BE2C (cell line): ENCODE data around the gene LIMA1.
"Not testable (repeated sequence)": the region's sequence is repeated elsewhere in the genome, so short reads cannot be mapped to it uniquely, and the experiment has no call there.

Experiments
- DNase-seq: peaks from one replicate; pipeline ENCODE4 v3.0.0-alpha.2; 2020
- H3K27me3 ChIP-seq: fragments of 250-450 bp; sonication (Bioruptor Pico); 2 replicates; pipeline ENCODE4 v1.5.1; 2020; ENCODE audit warnings: mild to moderate bottlenecking
- H3K36me3 ChIP-seq: fragments of 250-450 bp; sonication (Bioruptor Pico); 2 replicates; pipeline ENCODE4 v1.5.1; 2020; ENCODE audit warnings: mild to moderate bottlenecking
- H3K4me1 ChIP-seq: fragments of 250-450 bp; sonication (Bioruptor Pico); 2 replicates; pipeline ENCODE4 v1.5.1; 2020
- H3K4me3 ChIP-seq: 2 replicates; pipeline ENCODE4 v1.5.1; 2011; ENCODE audit warnings: low read depth, low read length
- H3K9me3 ChIP-seq: fragments of 250-450 bp; sonication (Bioruptor Pico); 2 replicates; pipeline ENCODE4 v1.5.1; 2020
- TF ChIP-seq, protein P1 (sequence below): IDR thresholded peaks from 2 replicates; pipeline ENCODE4 v1.5.1; 2012; ENCODE audit warnings: mild to moderate bottlenecking, low read depth, low read length

Gene LIMA1

DNA sequence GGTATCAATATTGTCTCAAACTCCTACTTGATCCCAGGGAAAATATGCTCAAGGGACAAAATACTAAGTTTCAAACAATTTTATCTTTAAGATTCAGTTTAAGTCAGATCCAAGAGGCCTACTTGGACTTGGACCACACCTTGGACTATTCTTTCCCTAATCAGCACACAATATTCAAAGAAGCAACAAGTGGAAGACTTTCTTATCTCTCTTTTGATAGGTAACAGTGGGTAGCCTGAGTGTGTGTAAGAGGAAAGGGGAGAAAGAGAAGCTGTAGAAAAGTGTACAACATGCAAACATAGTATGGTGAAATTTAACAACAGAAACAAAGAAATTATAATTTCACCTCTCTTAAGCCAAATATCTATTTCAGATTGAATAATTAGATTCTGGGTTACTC is 122.7 kb downstream of the LIMA1 start:
- Histone ChIP-seq H3K27me3 (no peaks in the 10 kb centered on the region), H3K4me1 (no peaks in the 10 kb centered on the region), H3K9me3 (no peaks in the 10 kb centered on the region), H3K4me3 (no peak overlapping the region), H3K36me3 (no peaks in the 10 kb centered on the region)
- TF ChIP-seq, protein P1, sequence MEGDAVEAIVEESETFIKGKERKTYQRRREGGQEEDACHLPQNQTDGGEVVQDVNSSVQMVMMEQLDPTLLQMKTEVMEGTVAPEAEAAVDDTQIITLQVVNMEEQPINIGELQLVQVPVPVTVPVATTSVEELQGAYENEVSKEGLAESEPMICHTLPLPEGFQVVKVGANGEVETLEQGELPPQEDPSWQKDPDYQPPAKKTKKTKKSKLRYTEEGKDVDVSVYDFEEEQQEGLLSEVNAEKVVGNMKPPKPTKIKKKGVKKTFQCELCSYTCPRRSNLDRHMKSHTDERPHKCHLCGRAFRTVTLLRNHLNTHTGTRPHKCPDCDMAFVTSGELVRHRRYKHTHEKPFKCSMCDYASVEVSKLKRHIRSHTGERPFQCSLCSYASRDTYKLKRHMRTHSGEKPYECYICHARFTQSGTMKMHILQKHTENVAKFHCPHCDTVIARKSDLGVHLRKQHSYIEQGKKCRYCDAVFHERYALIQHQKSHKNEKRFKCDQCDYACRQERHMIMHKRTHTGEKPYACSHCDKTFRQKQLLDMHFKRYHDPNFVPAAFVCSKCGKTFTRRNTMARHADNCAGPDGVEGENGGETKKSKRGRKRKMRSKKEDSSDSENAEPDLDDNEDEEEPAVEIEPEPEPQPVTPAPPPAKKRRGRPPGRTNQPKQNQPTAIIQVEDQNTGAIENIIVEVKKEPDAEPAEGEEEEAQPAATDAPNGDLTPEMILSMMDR = no peak
- no peak for DNase-seq

DNA sequence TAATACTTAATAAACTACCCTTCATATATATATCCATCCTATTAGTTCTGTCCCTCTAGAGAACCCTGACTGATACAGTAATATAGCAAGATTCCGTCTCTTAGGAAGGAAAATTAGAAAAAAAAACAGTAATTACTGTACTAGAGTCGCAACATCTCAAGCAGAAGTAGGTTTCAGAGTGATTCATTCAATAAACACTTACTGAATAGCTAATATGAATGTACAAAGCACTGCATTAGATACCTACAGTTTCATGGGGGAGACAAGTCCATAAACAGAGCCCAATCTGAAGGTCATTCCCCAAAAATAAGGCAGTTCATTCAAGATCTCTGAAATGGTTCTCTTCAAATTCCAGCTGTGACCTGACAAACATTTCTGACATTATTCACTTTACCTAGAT is 126.1 kb downstream of the LIMA1 start:
- H3K4me3 ChIP-seq = no peak overlapping the region

DNA sequence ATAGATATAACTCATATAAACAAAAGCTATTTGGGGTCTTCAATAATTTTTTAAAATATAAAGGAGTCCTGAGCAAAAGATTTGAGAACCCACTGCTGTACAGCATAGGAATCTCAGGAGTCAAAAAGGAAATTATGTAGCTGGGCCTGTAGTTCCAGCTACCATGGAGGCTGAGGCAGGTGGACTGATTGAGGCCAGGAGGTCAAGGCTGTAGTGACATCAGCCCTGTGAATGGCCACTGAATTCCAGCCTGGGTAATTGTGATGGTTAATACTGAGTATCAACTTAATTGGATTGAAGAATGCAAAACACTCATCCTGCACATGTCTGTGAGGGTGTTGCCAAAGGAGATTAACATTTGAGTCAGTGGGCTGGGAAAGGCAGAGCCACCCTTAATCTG is 126.7 kb downstream of the LIMA1 start:
- no peak for DNase-seq
- TF ChIP-seq, protein P1 = no peak
- no peaks in the 10 kb centered on the region for H3K36me3 ChIP-seq
- no peaks in the 10 kb centered on the region for H3K27me3 ChIP-seq
- H3K9me3 ChIP-seq = no peaks in the 10 kb centered on the region
- H3K4me1 ChIP-seq = no peaks in the 10 kb centered on the region
- no peak overlapping the region for H3K4me3 ChIP-seq

More for the DNA sequence above, 126.1 kb downstream of the LIMA1 start:
- TF ChIP-seq, protein P1 = no peak
- Histone ChIP-seq H3K4me1 (no peaks in the 10 kb centered on the region), H3K36me3 (no peaks in the 10 kb centered on the region), H3K9me3 (no peaks in the 10 kb centered on the region), H3K27me3 (no peaks in the 10 kb centered on the region)
- no peak for DNase-seq

DNA sequence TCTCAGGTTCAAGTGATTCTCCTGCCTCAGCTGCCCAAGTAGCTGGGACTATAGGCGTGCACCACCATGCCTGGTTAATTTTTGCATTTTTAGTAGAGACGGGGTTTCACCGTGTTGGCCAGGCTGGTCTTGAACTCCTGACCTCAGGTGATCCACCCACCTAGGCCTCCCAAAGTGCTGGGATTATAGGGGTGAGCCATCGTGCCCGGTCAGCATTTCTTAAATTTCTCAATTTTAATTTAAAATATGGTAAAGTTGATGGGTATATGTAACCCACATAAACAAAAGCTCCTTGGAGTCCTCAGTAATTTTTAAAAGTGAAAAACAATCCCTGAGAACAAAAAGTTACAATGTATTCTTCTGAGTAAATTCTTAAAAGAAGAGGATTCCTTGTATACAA is 128.4 kb downstream of the LIMA1 start:
- H3K4me1 ChIP-seq, H3K4me3 ChIP-seq, DNase-seq, H3K36me3 ChIP-seq, H3K27me3 ChIP-seq, H3K9me3 ChIP-seq: not testable (repeated sequence)

DNA sequence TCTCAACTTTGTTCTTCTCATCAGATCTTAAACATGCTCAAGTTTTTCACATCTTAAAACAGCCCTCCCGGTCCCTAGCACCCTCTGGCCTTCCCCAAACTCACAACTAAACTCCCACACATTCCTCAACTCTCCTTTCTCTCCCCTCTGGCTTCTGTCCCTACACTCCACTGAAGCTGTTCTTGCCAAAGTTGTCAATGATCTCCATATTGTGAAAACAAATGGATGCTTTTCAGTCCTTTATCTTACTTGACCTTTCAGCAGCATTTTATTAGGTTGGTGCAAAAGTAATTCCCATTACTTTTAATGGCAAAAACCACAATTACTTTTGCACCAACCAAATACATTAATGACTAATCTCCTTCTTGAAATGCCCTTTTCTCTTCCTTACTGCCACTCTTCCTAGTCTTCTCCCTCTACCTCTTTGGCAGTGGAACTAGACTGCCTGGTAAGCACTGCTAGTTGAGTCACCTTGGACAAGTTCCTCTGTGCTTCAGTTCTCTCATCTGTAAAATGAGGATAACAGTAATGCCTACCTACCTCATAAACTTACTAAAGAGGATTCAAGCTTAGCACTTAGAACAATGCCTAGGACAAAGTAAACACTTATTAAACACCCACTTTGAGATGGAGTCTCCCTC is 132.2 kb downstream of the LIMA1 start:
- Histone ChIP-seq H3K27me3 (no peaks in the 10 kb centered on the region), H3K36me3 (no peaks in the 10 kb centered on the region), H3K9me3 (no peaks in the 10 kb centered on the region), H3K4me3 (no peak overlapping the region), H3K4me1 (no peaks in the 10 kb centered on the region)
- TF ChIP-seq, protein P1 = no peak
- no peak for DNase-seq

DNA sequence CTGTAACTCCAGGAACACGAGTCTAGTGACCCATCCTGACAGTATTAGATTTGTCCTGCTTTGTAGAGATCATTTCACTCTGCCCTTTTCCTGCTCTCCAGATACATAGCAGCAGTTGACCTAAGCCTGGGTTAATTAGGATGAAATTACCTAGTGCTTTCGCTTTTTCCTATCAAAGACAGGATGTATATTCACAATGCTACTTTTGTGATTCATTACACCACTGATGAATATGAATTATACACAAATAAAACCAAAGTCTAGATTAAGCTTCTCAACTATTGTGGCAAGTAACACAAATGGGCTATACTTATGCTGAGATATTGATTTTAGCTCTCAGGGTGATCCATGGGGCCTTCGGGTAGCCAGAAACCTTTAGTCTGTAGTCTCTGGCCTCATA is 134.0 kb downstream of the LIMA1 start:
- no peak for DNase-seq
- Histone ChIP-seq H3K9me3 (no peaks in the 10 kb centered on the region), H3K27me3 (no peaks in the 10 kb centered on the region), H3K4me3 (no peak overlapping the region), H3K4me1 (peaks cover 5% of the 10 kb centered on the region), H3K36me3 (no peaks in the 10 kb centered on the region)
- TF ChIP-seq, protein P1 = no peak

DNA sequence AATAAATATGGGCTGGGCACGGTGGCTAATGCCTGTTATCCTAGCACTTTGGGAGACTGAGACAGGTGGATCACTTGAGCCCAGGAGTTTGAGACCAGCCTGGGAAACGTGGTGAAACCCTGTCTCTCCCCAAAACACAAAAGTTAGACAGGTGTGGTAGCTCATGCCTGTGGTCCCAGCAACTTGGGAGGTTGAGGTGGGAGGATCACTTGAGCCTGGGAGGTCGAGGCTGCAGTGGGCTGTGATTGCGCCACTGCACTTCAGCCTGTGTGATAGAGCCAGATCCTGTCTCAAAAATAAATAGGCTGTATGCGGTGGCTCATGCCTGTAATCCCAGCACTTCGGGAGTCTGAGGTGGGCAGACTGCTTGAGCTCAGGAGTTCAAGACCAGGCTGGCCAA is 135.3 kb downstream of the LIMA1 start:
- H3K36me3 ChIP-seq, H3K9me3 ChIP-seq, H3K4me1 ChIP-seq, H3K4me3 ChIP-seq, H3K27me3 ChIP-seq, DNase-seq: not testable (repeated sequence)
